Stimulated activated CD8-positive, alpha-beta memory T cell treated with anti-CD3 and anti-CD28 coated beads, Interleukin-4, amount 100 ng/mL, for 48 hours (primary cell): ENCODE results near the gene RTN1.

Experiments used
- DNase-seq: peaks from one replicate; pipeline ENCODE4 v3.0.0-alpha.2; 2020

Gene RTN1

GRCh38 chr14:59787045-59787674 lies 83.4 kb downstream of the RTN1 start:
- no peak for DNase-seq

GRCh38 chr14:59785629-59786028 lies 84.9 kb downstream of the RTN1 start:
- no peak for DNase-seq

DNA sequence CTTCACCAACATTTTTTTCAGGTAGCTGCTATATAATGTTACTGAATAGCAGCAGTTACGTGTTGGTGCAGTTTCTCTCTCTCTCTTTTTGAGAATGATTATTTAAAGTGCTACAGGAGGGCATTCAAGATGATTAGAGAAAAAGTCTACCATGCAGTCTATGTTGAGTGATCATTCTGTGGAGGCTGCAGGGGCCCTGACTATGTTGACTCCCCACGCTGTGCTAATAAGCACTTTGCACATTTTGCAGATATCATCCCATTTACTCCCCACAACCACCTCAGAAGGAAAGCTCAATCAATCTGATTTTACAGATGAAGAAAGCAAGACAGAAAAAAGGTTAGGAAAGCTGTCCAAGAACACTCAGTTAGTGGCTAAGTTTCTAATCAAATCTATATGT lies 87.8 kb downstream of the RTN1 start:
- DNase-seq, result no peak

- DNase-seq, result no peak
Observed at GRCh38 chr14:59777006-59777579, 93.5 kb downstream of the RTN1 start.

DNA sequence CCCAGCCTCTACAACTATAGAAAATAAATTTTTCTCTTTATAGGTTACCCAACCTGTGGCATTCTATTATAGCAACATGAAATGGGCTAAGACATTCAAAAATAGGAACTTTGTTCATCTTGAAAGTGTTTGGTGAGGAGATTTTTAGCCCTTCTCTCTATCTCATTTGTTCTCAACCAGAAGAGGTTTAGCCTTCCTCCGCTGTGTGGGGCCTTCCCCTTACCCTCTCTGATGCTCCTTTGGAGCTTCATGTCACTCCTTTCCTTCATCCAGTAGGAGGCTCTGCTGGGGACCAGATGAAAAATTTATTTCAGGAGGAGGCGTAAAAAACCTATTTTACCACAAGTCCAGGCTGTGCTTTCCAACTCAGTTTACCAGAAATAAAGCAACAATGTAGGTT lies 94.1 kb downstream of the RTN1 start:
- DNase-seq, result no peak

DNA sequence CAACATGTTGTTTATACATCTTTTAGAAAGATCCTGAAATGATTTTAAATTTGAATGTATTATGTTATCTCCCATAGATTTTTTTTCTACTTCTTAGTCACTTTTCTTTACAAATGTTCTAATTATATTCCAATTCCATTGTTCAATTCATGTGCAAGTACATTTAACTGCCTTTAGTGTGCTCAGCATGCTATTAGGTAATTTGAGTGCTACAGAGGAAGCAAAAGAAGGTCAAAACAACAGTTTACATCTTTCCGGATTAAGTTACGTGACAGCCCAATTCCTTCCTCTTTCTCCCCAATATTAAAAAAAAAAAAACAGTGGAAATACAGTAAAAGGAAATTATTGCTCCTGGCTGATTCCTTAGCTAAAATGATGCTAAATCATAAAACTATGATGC lies 98.3 kb downstream of the RTN1 start:
- no peak for DNase-seq

- no peak for DNase-seq
Observed at GRCh38 chr14:59771577-59771976, 99.0 kb downstream of the RTN1 start.

- DNase-seq, result no peak
Observed at GRCh38 chr14:59769586-59769985, 101.0 kb downstream of the RTN1 start.

DNA sequence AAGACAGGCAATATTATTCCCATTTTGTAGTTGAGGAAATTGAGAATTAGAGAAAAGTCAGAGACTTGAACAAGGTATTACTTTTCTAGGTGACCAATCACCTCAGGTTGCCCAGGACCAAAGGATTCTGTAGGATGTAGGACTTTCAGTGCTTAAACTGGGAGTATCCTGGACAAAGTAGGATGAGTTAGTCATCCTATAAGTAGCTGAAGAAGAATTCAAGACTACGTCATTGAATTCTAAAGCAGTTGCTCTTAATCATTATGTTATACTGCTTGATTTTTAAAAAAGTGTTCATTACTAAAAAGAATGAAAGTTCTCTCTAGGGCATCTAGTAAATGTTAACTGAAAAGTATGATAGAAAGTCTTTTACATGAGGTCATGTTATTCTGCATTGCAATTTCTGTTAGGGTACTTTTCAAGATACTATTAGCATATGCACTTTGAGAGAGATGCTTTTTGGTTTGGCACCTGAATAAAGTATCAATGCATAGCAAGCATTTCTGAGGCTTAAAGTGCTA lies 101.7 kb downstream of the RTN1 start:
- DNase-seq, result no peak

GRCh38 chr14:59761851-59762250 lies 108.7 kb downstream of the RTN1 start:
- DNase-seq, result no peak

DNA sequence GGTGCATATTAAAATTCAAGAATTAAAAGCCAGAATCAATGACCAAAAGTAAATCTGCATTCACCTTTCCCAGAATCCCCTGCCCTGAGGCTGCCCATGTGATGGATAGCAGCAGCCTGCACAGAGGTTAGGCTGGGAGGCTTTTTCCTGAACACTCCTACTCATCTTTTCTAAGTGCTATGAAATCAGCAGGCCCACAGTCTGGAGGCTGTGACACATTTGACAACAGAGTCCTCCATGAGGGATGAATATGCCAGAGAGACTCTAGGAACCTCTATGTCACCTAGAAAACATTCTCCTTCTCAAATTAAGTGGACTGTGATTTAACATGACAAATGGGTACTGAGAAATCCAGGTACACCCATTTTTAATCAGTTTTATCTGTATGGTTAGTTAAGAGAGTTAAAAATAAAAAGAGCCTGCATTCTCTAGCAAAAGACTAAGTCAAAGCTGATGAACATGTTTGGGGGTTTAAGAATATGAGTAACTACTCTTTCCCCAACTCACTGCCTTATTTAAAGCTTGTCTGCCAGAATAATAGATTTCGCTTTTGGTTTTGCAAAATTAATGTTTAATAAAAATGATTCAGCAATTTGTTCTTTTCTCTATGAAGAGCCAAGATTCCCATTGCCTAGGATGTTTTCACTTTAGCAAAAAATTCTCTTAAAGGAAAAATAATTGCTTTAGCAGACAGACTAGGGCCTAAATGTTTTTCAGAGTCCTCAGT lies 115.0 kb downstream of the RTN1 start:
- DNase-seq, result no peak

- no peak for DNase-seq
Observed at GRCh38 chr14:59754256-59754655, 116.3 kb downstream of the RTN1 start.

GRCh38 chr14:59753512-59753911 lies 117.1 kb downstream of the RTN1 start:
- no peak for DNase-seq

GRCh38 chr14:59751578-59751977 lies 119.0 kb downstream of the RTN1 start:
- DNase-seq, result no peak

GRCh38 chr14:59739794-59740193 lies 130.8 kb downstream of the RTN1 start:
- DNase-seq, result no peak

- DNase-seq, result no peak
Observed at GRCh38 chr14:59728304-59728703, 142.3 kb downstream of the RTN1 start.

DNA sequence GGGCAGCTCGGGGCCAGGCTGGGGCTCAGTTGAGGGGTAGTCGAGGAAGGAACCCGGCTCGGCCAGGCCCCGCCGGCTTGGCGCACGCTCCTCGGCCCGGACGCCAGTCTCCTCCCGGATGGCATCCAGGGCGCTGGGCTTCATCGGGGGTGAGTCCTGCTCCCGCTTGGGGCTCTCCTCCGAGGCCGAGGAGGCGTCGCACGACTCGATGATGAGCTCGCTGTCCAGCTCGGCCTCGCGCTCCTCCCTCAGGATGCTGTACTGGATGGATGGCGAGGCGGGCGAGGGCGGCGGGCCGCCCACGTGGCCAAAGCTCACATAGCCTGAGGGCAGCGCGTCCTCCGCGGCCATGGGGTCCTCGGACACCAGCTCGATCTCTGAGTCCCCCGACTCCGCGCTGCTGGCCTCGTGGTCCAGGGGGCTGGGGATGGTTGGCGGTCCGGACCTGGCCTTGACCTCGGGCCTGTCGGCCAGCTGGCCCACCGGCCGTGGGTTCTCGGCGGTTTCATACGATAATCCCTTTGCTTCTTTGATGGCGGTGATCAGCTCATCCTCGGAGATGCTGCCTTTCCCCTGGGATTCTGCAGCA lies 143.4 kb downstream of the RTN1 start:
- DNase-seq, result no peak

- no peak for DNase-seq
Observed at GRCh38 chr14:59711080-59711479, 159.5 kb downstream of the RTN1 start.

DNA sequence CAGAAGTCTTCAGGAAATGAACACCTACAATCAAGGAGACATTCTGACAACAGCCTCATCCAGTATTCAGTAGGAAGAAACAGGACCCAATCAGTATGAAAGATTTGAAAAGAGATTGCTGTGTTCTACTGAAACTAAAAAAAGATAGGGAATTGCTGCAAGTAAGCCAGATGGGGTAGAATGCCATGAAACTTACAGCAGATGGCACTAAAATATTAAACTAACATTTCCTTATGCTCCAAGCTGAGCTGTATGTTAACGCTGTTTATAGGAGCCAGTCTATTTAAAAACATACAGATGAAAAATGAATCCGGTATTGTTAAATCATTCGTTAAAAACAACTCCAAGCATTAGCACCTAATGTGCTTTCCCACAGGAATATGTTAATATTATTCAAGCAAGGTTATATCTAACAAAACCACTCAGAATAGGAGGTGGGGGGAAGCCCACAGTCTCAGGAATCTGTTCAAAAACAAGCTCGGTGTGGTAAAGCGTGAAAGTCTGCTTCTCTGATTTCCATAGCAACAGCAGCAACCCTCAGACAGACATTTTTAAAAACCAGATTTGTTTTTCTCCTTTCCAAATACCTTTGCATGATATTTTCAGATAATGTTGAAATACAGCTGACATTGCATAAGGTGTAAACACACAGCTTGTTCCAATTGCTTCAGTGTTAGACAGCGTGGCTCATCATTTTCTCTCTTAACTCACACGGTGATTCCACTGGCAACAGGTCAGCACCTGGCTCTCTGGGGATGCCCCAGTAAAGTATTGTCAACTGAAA lies 162.6 kb downstream of the RTN1 start:
- DNase-seq, result no peak

GRCh38 chr14:59705866-59706265 lies 164.7 kb downstream of the RTN1 start:
- DNase-seq, result no peak

DNA sequence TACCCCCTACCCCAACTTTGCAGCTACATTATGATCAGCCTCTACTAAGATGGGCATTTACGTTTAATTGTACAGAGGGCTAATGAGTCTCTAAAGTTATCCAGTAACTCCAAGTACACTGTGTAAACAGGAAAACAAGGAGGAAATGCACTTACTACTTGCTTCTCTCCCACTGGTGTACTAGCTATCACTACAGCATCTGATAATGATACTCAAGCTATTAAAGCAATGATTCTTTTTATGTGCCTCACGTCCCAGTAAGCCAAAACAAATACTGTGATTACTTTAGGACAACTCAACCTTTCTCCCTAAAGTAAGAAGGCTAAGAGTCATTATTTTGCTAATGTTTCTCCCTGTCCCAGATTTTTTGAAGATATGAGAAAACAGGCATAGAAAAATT lies 165.3 kb downstream of the RTN1 start:
- DNase-seq, result no peak

- no peak for DNase-seq
Observed at GRCh38 chr14:59704054-59704645, 166.4 kb downstream of the RTN1 start.

DNA sequence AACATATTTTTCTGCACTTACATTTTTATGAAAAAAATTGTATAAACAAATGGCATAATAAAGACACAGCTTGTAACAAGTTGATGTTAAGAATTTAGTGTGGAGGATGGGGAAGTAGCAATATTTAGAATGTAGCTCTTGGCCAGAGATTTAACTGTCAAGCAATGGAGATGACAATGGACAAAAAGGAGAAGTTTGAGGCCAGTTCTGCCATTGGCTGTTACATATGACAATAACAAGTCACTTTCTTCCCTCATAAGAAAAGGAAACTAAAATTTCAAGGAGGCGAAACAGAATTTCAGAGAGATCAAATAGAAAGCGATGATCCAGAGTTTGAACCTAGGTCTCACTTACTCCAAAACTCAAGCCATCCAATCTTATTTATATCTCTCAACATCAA lies 171.1 kb downstream of the RTN1 start:
- DNase-seq, result no peak
